Measurements from ENCODE around the gene CHKA. TPM values are rescaled to one million over a fixed set of nuclear protein-coding genes. Genes with fewer than 3 reads are reported as not detected.

CHKA gene
- total and polyA plus RNA-seq, 9 of the 15 experiments (the other 6 are each of a cell fraction or from before 2014, with no cell fraction given): 3.6 to 37.0 (median 30.2) TPM

DNA sequence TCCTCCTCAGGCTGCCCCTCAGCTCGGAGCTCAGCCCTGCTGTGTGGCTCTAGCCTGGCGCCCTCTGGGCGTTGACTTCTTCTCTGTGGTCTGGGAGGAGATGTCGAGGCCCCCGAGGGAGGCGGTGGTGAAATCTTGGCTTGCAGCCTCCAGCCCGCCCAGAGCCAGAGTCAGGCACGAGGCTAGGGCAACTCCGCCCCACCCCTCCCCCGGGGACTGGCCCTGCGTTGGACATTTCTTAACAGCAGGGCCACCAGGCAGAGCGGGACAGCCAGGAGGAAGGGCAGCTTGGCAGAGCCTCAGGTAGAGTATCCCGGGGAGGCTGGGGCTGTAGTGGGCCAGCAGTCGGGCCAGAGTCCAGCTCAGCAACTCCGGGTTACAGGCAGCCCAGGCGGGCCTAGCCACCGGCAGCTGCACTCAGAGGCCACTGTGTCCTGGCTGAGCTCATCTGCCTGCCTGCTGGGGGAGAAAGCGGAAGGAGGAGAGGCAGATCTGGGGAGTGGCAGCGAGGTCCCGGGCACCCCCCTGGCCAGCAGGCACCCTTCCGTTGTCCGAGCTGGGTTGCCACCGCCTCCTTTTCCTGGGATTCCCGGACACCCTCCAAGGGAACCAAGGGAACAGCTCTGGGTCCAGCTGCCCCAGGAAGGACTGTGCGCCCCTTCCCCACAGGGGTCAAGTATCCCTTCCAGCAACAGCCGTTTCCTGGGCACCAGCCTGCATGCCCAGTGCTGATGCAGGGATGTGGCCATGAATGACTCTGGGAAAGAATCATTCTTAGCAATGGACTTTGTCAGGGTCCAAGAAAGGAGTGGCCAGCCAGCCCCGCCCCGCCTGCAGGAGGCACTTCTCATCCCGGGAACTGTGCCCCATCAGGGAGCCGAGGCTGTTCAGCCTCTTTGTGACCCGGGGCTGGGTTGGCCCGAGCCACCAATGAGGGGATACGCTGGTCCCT is 110.8 kb downstream of the CHKA start, which contains the start of gene ALDH3B1 (continued):
- TF ChIP-seq CBX3 (IDR thresholded peaks at IDR 0.05; ENCODE audit: borderline replicate concordance in 1 of 2, low read length in 2 of 2) (no peak), MEIS2 (IDR thresholded peaks at IDR 0.05; ENCODE audit: partially characterized antibody) (no peak), MYNN (IDR thresholded peaks at IDR 0.05) (peak; percentile 56), MYNN (CRISPR knock-in tag; IDR thresholded peaks at IDR 0.05) (no peak), ZNF589 (CRISPR knock-in tag; IDR thresholded peaks at IDR 0.05; ENCODE audit: low read depth) (peak; percentile 70), ZNF785 (CRISPR knock-in tag; IDR thresholded peaks at IDR 0.05) (no peak), MBD2 (IDR thresholded peaks at IDR 0.05; ENCODE audit: borderline replicate concordance, low read depth) (0 out of 2 replicates have a peak, but pooled peaks have one; percentile 23), E2F3 (CRISPR knock-in tag; IDR thresholded peaks at IDR 0.05) (peak; percentile 56; the same call in 1 of the 2 replicates), NONO (IDR thresholded peaks at IDR 0.05; ENCODE audit: low read depth in 2 of 2, low read length in 1 of 2) (0 out of 4 replicates have a peak, but pooled peaks of 1 of the 2 experiments have one; percentile 26)
- TF ChIP-seq, protein P1, sequence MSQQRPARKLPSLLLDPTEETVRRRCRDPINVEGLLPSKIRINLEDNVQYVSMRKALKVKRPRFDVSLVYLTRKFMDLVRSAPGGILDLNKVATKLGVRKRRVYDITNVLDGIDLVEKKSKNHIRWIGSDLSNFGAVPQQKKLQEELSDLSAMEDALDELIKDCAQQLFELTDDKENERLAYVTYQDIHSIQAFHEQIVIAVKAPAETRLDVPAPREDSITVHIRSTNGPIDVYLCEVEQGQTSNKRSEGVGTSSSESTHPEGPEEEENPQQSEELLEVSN (IDR thresholded peaks at IDR 0.05; ENCODE audit: borderline replicate concordance in 1 of 2, extremely low read depth in 1 of 2, insufficient read depth in 1 of 2, insufficient read length in 1 of 2, low read depth in 1 of 2, low read length in 1 of 2, poor library complexity in 1 of 2, severe bottlenecking in 1 of 2): peak; percentile 83 to 94
- TF ChIP-seq, protein P2, sequence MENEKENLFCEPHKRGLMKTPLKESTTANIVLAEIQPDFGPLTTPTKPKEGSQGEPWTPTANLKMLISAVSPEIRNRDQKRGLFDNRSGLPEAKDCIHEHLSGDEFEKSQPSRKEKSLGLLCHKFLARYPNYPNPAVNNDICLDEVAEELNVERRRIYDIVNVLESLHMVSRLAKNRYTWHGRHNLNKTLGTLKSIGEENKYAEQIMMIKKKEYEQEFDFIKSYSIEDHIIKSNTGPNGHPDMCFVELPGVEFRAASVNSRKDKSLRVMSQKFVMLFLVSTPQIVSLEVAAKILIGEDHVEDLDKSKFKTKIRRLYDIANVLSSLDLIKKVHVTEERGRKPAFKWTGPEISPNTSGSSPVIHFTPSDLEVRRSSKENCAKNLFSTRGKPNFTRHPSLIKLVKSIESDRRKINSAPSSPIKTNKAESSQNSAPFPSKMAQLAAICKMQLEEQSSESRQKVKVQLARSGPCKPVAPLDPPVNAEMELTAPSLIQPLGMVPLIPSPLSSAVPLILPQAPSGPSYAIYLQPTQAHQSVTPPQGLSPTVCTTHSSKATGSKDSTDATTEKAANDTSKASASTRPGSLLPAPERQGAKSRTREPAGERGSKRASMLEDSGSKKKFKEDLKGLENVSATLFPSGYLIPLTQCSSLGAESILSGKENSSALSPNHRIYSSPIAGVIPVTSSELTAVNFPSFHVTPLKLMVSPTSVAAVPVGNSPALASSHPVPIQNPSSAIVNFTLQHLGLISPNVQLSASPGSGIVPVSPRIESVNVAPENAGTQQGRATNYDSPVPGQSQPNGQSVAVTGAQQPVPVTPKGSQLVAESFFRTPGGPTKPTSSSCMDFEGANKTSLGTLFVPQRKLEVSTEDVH (IDR thresholded peaks at IDR 0.05; ENCODE audit: low read depth, partially characterized antibody): no peak
- TF ChIP-seq, protein P3, sequence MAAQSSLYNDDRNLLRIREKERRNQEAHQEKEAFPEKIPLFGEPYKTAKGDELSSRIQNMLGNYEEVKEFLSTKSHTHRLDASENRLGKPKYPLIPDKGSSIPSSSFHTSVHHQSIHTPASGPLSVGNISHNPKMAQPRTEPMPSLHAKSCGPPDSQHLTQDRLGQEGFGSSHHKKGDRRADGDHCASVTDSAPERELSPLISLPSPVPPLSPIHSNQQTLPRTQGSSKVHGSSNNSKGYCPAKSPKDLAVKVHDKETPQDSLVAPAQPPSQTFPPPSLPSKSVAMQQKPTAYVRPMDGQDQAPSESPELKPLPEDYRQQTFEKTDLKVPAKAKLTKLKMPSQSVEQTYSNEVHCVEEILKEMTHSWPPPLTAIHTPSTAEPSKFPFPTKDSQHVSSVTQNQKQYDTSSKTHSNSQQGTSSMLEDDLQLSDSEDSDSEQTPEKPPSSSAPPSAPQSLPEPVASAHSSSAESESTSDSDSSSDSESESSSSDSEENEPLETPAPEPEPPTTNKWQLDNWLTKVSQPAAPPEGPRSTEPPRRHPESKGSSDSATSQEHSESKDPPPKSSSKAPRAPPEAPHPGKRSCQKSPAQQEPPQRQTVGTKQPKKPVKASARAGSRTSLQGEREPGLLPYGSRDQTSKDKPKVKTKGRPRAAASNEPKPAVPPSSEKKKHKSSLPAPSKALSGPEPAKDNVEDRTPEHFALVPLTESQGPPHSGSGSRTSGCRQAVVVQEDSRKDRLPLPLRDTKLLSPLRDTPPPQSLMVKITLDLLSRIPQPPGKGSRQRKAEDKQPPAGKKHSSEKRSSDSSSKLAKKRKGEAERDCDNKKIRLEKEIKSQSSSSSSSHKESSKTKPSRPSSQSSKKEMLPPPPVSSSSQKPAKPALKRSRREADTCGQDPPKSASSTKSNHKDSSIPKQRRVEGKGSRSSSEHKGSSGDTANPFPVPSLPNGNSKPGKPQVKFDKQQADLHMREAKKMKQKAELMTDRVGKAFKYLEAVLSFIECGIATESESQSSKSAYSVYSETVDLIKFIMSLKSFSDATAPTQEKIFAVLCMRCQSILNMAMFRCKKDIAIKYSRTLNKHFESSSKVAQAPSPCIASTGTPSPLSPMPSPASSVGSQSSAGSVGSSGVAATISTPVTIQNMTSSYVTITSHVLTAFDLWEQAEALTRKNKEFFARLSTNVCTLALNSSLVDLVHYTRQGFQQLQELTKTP (IDR thresholded peaks at IDR 0.05; ENCODE audit: low read depth in 1 of 2, partially characterized antibody in 2 of 2): no peak
- TF ChIP-seq, protein P4, sequence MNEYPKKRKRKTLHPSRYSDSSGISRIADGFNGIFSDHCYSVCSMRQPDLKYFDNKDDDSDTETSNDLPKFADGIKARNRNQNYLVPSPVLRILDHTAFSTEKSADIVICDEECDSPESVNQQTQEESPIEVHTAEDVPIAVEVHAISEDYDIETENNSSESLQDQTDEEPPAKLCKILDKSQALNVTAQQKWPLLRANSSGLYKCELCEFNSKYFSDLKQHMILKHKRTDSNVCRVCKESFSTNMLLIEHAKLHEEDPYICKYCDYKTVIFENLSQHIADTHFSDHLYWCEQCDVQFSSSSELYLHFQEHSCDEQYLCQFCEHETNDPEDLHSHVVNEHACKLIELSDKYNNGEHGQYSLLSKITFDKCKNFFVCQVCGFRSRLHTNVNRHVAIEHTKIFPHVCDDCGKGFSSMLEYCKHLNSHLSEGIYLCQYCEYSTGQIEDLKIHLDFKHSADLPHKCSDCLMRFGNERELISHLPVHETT (CRISPR knock-in tag; conservative IDR thresholded peaks at IDR 0.05 in 1 of 2, IDR thresholded peaks at IDR 0.05 in 1 of 2): no peak; a peak in 1 of 4 replicates
